G401.6 (cell line): Measurements from ENCODE around the gene TEC.
"Not testable (repeated sequence)": the region's sequence is repeated elsewhere in the genome, so short reads cannot be mapped to it uniquely, and the experiment has no call there.

Source experiments
- FAIRE-seq: peaks from 2 replicates; lab custom pipeline; 2012; peaks lifted over from hg19 to GRCh38; lab: Jason Lieb, UNC

The TEC gene

GRCh38 chr4:48242511-48243195 is 27.0 kb downstream of the TEC start:
- no peak for FAIRE-seq

GRCh38 chr4:48241731-48242130 is 27.9 kb downstream of the TEC start:
- FAIRE-seq = no peak

GRCh38 chr4:48237996-48238645 is 31.5 kb downstream of the TEC start:
- FAIRE-seq = no peak

GRCh38 chr4:48235050-48235449 is 34.6 kb downstream of the TEC start:
- FAIRE-seq = no peak

- no peak for FAIRE-seq
Observed at GRCh38 chr4:48234575-48234974, 35.1 kb downstream of the TEC start.

GRCh38 chr4:48228949-48229348 is 40.7 kb downstream of the TEC start:
- FAIRE-seq = no peak

- no peak for FAIRE-seq
Observed at GRCh38 chr4:48227662-48228061, 42.0 kb downstream of the TEC start.

- FAIRE-seq = no peak
Observed at GRCh38 chr4:48226199-48226598, 43.4 kb downstream of the TEC start.

- no peak for FAIRE-seq
Observed at GRCh38 chr4:48225368-48226141, 44.1 kb downstream of the TEC start.

GRCh38 chr4:48224606-48225005 is 45.0 kb downstream of the TEC start:
- no peak for FAIRE-seq

GRCh38 chr4:48223633-48224295 is 45.9 kb downstream of the TEC start:
- FAIRE-seq = no peak

- FAIRE-seq = no peak
Observed at GRCh38 chr4:48222491-48222890, 47.1 kb downstream of the TEC start.

- FAIRE-seq = not testable (repeated sequence)
Observed at GRCh38 chr4:48219430-48219829, 50.2 kb downstream of the TEC start.

GRCh38 chr4:48216563-48216962 is 53.1 kb downstream of the TEC start:
- no peak for FAIRE-seq

GRCh38 chr4:48215977-48216376 is 53.7 kb downstream of the TEC start:
- FAIRE-seq = no peak

- FAIRE-seq = no peak
Observed at GRCh38 chr4:48212165-48212564, 57.5 kb downstream of the TEC start.

- no peak for FAIRE-seq
Observed at GRCh38 chr4:48210966-48211328, 58.7 kb downstream of the TEC start.

GRCh38 chr4:48205626-48206025 is 64.0 kb downstream of the TEC start:
- FAIRE-seq = no peak

- no peak for FAIRE-seq
Observed at GRCh38 chr4:48205107-48205506, 64.5 kb downstream of the TEC start.

GRCh38 chr4:48203819-48204218 is 65.8 kb downstream of the TEC start:
- FAIRE-seq = no peak

GRCh38 chr4:48197643-48198237 is 71.9 kb downstream of the TEC start:
- no peak for FAIRE-seq

- no peak for FAIRE-seq
Observed at GRCh38 chr4:48196758-48197504, 72.7 kb downstream of the TEC start.
